K562 (cell line): ENCODE results near the gene ANAPC16. TPM values are rescaled to one million over a fixed set of nuclear protein-coding genes. Genes with fewer than 3 reads are reported as not detected.

Source experiments
- ETV1 ChIP-seq: fragments of 450-650 bp; conservative IDR thresholded peaks from 2 replicates; pipeline ENCODE4 v1.6.1; 2016; ENCODE audit warnings: missing genetic modification characterization, control low read depth, low read depth, missing compliant biosample characterization
- FOXM1 ChIP-seq, 2 experiments: fragments of 450-650 bp in 1 of 2; sonication (generic) in 1 of 2; formaldehyde crosslinking in 1 of 2; IDR thresholded peaks; 2 replicates each; pipeline versions ENCODE4 v1.6.1 to v1.9.0; 2017 to 2022; ENCODE audit warnings: low read depth in 2 of 2, mild to moderate bottlenecking in 2 of 2, missing genetic modification reagents in 1 of 2, moderate library complexity in 1 of 2
- GTF2B ChIP-seq: IDR thresholded peaks from 2 replicates; pipeline ENCODE4 v1.6.1; 2011; ENCODE audit not compliant: insufficient read length; ENCODE audit errors: extremely low read depth
- HINFP ChIP-seq: fragments of 450-650 bp; conservative IDR thresholded peaks from 2 replicates; pipeline ENCODE4 v1.6.1; 2016; ENCODE audit warnings: missing genetic modification characterization, low read depth, mild to moderate bottlenecking, control low read depth, missing compliant biosample characterization
- HMGN3 ChIP-seq: IDR thresholded peaks from 2 replicates; pipeline ENCODE4 v1.6.1; 2011; ENCODE audit warnings: borderline replicate concordance, low read depth, mild to moderate bottlenecking, mixed read lengths, low read length; ENCODE audit not compliant: insufficient read length; ENCODE audit errors: extremely low read depth
- LEF1 ChIP-seq: fragments of 450-650 bp; IDR thresholded peaks from 2 replicates; pipeline ENCODE4 v1.6.1; 2016; ENCODE audit warnings: mild to moderate bottlenecking
- MAX ChIP-seq: sonication (generic); formaldehyde crosslinking; IDR thresholded peaks from 2 replicates; pipeline ENCODE4 v1.9.0; 2022; ENCODE audit warnings: mild to moderate bottlenecking, missing genetic modification reagents
- MEIS2 ChIP-seq: fragments of 450-650 bp; IDR thresholded peaks from 2 replicates; pipeline ENCODE4 v1.6.1; 2014; ENCODE audit warnings: mild to moderate bottlenecking; ENCODE audit not compliant: partially characterized antibody
- MTA1 ChIP-seq: fragments of 450-650 bp; IDR thresholded peaks from 2 replicates; pipeline ENCODE4 v1.6.1; 2017; ENCODE audit warnings: borderline replicate concordance
- RCOR1 ChIP-seq, 2 experiments: IDR thresholded peaks; 2 replicates each; pipeline ENCODE4 v1.6.1; 2012; ENCODE audit warnings: low read depth in 2 of 2, low read length in 2 of 2, borderline replicate concordance in 1 of 2, improper control_type of control experiment in 1 of 2
- SRF ChIP-seq, 2 experiments: fragments of 250-450, 450-650 bp in 1 of 2; sonication (Bioruptor Pico) in 1 of 2; sonication (generic) in 1 of 2; formaldehyde crosslinking; IDR thresholded peaks; 2 replicates each; pipeline versions ENCODE4 v1.5.0 to v1.5.1; 2020 to 2022; ENCODE audit warnings: mild to moderate bottlenecking in 1 of 2, missing genetic modification reagents in 1 of 2
- TAF15 ChIP-seq: fragments of 200-400 bp; formaldehyde crosslinking; IDR thresholded peaks from 2 replicates; pipeline ENCODE4 v1.6.1; 2017; ENCODE audit warnings: mild to moderate bottlenecking, low read depth, low read length, moderate library complexity
- TARDBP ChIP-seq: fragments of 450-650 bp; IDR thresholded peaks from 2 replicates; pipeline ENCODE4 v1.6.1; 2016
- TCF3 ChIP-seq: sonication (generic); formaldehyde crosslinking; IDR thresholded peaks from 2 replicates; pipeline ENCODE4 v1.4.0; 2020; ENCODE audit warnings: mild to moderate bottlenecking, missing genetic modification reagents
- TEAD4 ChIP-seq, 2 experiments: sonication (generic) in 1 of 2; formaldehyde crosslinking in 1 of 2; IDR thresholded peaks; 2 replicates each; pipeline versions ENCODE4 v1.6.1 to v1.8.0; 2012 to 2022; ENCODE audit warnings: borderline replicate concordance in 1 of 2, inconsistent platforms in 1 of 2, low read length in 1 of 2, mild to moderate bottlenecking in 1 of 2, missing genetic modification reagents in 1 of 2
- ZBTB9 ChIP-seq: fragments of 450-650 bp; formaldehyde crosslinking; IDR thresholded peaks from 2 replicates; pipeline ENCODE4 v1.4.0; 2020; ENCODE audit warnings: mild to moderate bottlenecking, moderate library complexity
- ZFPM2 ChIP-seq: fragments of 250-450 bp; sonication (Bioruptor Pico); IDR thresholded peaks from 2 replicates; pipeline ENCODE4 v1.5.1; 2022; ENCODE audit warnings: mild to moderate bottlenecking
- ZNF354B ChIP-seq: fragments of 250-450 bp; sonication (Bioruptor Pico); IDR thresholded peaks from 2 replicates; pipeline ENCODE4 v1.4.0; 2020
- ZNF398 ChIP-seq: fragments of 250-450 bp; sonication (Bioruptor Pico); IDR thresholded peaks from 2 replicates; pipeline ENCODE4 v1.8.0; 2021; ENCODE audit warnings: moderate library complexity, mild to moderate bottlenecking, inconsistent platforms
- ZNF583 ChIP-seq: fragments of 250-450 bp; sonication (Bioruptor Pico); IDR thresholded peaks from 2 replicates; pipeline ENCODE4 v1.4.0; 2020
- polyA plus RNA-seq, 8 experiments: library from polyadenylated mRNA; depleted of rRNA in 4 of 8; stranded (reverse) in 5 of 8; unstranded in 3 of 8; fragments of >200 nt; fragmentation: Nextera tagmentation in 2 of 8; fragmentation: Illumina TruSeq in 1 of 8; extraction: Ambion mirVana in 2 of 8; extraction: Trizol in 1 of 8; gene quantifications; 2 replicates each; pipeline versions ENCODE4 v1.2.1 to v1.2.3, GENCODE V29; 2011 to 2014; ENCODE audit warnings: inconsistent platforms in 1 of 8, missing spikeins in 1 of 8
- total RNA-seq, 7 experiments: library from RNA; depleted of rRNA in 6 of 7; stranded (reverse); fragments of >200 nt in 6 of 7; fragmentation: Illumina TruSeq in 2 of 7; extraction: Trizol in 2 of 7; gene quantifications; 2 replicates each; pipeline versions ENCODE4 v1.2.1 to v1.2.3, GENCODE V29; 2011 to 2021; ENCODE audit warnings: low replicate concordance in 1 of 7

Gene ANAPC16
- total and polyA plus RNA-seq, 9 of the 15 experiments (the other 6 are each of a cell fraction or from before 2014, with no cell fraction given): 42.6 to 208 (median 108) TPM

GRCh38 chr10:72276421-72277339 is 60.9 kb downstream of the ANAPC16 start (continued):
- no peak for TF ChIP-seq MAX (CRISPR knock-in tag)
- TF ChIP-seq ETV1 (tag): peak; percentile 100
- peak; percentile 62; the same call in 1 of the 2 replicates for TF ChIP-seq MTA1
- TF ChIP-seq TEAD4 (IDR thresholded peaks at IDR 0.05; ENCODE audit: low read length): peak; percentile 34; the same call in 1 of the 2 replicates
- TF ChIP-seq TEAD4 (CRISPR knock-in tag; IDR thresholded peaks at IDR 0.05; ENCODE audit: borderline replicate concordance): no peak
- peak; percentile 87 for TF ChIP-seq ZBTB9 (CRISPR knock-in tag)
- 0 out of 2 replicates have a peak, but pooled peaks have one; percentile 48 for TF ChIP-seq ZNF398 (CRISPR knock-in tag)
- no peak for TF ChIP-seq GTF2B
- 0 out of 2 replicates have a peak, but pooled peaks have one; percentile 30 for TF ChIP-seq TCF3 (CRISPR knock-in tag)
- TF ChIP-seq ZNF354B (CRISPR knock-in tag): peak; percentile 41
- TF ChIP-seq SRF (CRISPR knock-in tag; IDR thresholded peaks at IDR 0.05): peak; percentile 62 to 84; a peak in 3 of 4 replicates
- peak in 1 of 2 experiments; percentile 76; a peak in 2 of 4 replicates for TF ChIP-seq RCOR1 (IDR thresholded peaks at IDR 0.05; ENCODE audit: borderline replicate concordance in 1 of 2, low read depth in 2 of 2, low read length in 2 of 2)
- no peak for TF ChIP-seq MEIS2
- TF ChIP-seq HMGN3: peak; percentile 42
- no peak; the same call in 1 of the 2 replicates for TF ChIP-seq ZNF583 (CRISPR knock-in tag)
- TF ChIP-seq LEF1: no peak
- TF ChIP-seq TAF15: no peak
- TF ChIP-seq TARDBP: no peak
- peak; percentile 97 for TF ChIP-seq ZFPM2 (CRISPR knock-in tag)
- TF ChIP-seq HINFP (tag): no peak
- no peak for TF ChIP-seq FOXM1 (IDR thresholded peaks at IDR 0.05; ENCODE audit: low read depth)
- TF ChIP-seq FOXM1 (CRISPR knock-in tag; IDR thresholded peaks at IDR 0.05; ENCODE audit: low read depth): no peak; the same call in 1 of the 2 replicates
